Caco-2 (cell line): Measurements from ENCODE around the gene MYH6. TPM values are rescaled to one million over a fixed set of nuclear protein-coding genes. Genes with fewer than 3 reads are reported as not detected.
A peak's percentile ranks its signal among the peaks of the same experiment; 100 is the strongest.

Experiments
- BruUV-seq: library from RNA; stranded (reverse); fragments of 400-500 nt; replicated peaks from 2 replicates; lab custom pipeline; 2021; lab: Mats Ljungman, UMichigan
- CTCF ChIA-PET: fragments of 300-600 bp; sonication (Branson Sonifier 250); formaldehyde crosslinking; loops from one replicate; lab custom pipeline; 2022; ENCODE audit warnings: antibody characterized with exemption; lab: Charles Lee
- POLR2A ChIA-PET: fragments of 300-600 bp; sonication (Branson Sonifier 250); formaldehyde crosslinking; loops from one replicate; lab custom pipeline; 2022; ENCODE audit warnings: antibody characterized with exemption; lab: Charles Lee
- DNase-seq, 2 experiments: peaks; one replicate each; pipeline versions ENCODE4 v3.0.0 to v3.0.0-alpha.2; 2020 to 2022
- H3K27me3 ChIP-seq: replicated peaks from 2 replicates; pipeline ENCODE4 v1.6.0; 2011; ENCODE audit warnings: low read length; ENCODE audit not compliant: control insufficient read depth, insufficient read depth
- H3K36me3 ChIP-seq: 2 replicates; pipeline ENCODE4 v1.5.1; 2011; ENCODE audit warnings: low read length; ENCODE audit not compliant: control insufficient read depth, insufficient read depth
- H3K4me1 ChIP-seq: fragments of 250-450 bp; sonication (Bioruptor Pico); 2 replicates; pipeline ENCODE4 v1.5.1; 2020; ENCODE audit warnings: mild to moderate bottlenecking
- H3K4me3 ChIP-seq: 2 replicates; pipeline ENCODE4 v1.5.1; 2011; ENCODE audit warnings: low read depth, mild to moderate bottlenecking, control low read depth, low read length
- H3K9me3 ChIP-seq: fragments of 250-450 bp; sonication (Bioruptor Pico); 2 replicates; pipeline ENCODE4 v1.5.1; 2020; ENCODE audit warnings: mild to moderate bottlenecking, moderate library complexity
- H3K27ac Mint-ChIP-seq: one replicate; pipeline ENCODE4 v1.8.0; 2022; ENCODE audit warnings: mixed read lengths; ENCODE audit not compliant: unreplicated experiment
- H3K27me3 Mint-ChIP-seq: one replicate; pipeline ENCODE4 v1.8.0; 2022; ENCODE audit warnings: mixed read lengths; ENCODE audit not compliant: insufficient read depth, unreplicated experiment
- H3K36me3 Mint-ChIP-seq: one replicate; pipeline ENCODE4 v1.8.0; 2022; ENCODE audit warnings: mild to moderate bottlenecking, mixed read lengths; ENCODE audit not compliant: insufficient read depth, unreplicated experiment
- H3K4me1 Mint-ChIP-seq: one replicate; pipeline ENCODE4 v1.8.0; 2022; ENCODE audit warnings: low read depth, mixed read lengths; ENCODE audit not compliant: unreplicated experiment
- H3K4me3 Mint-ChIP-seq: one replicate; pipeline ENCODE4 v1.8.0; 2022; ENCODE audit warnings: mild to moderate bottlenecking, moderate library complexity, mixed read lengths; ENCODE audit not compliant: unreplicated experiment
- H3K9me3 Mint-ChIP-seq: one replicate; pipeline ENCODE4 v1.8.0; 2022; ENCODE audit warnings: mixed read lengths; ENCODE audit not compliant: unreplicated experiment
- intact Hi-C: fragments of 100-400 bp; cut with micrococcal nuclease; formaldehyde crosslinking; loops from one replicate; pipeline ENCODE4 v1.10.0; 2022; ENCODE audit not compliant: unreplicated experiment
- total RNA-seq: library from RNA; stranded (reverse); gene quantifications from 2 replicates; pipeline ENCODE4 v1.2.3, GENCODE V29; 2022
- TF ChIP-seq, protein P1 (sequence below), 2 experiments: fragments of 200-600 bp in 1 of 2; IDR thresholded peaks; 1 replicate in 1 of 2; 2 replicates in 1 of 2; pipeline versions ENCODE4 v1.5.1 to v1.8.0; 2011 to 2022; ENCODE audit warnings: antibody characterized with exemption in 1 of 2, control low read depth in 1 of 2, inconsistent platforms in 1 of 2, low read depth in 1 of 2, low read length in 1 of 2, mild to moderate bottlenecking in 1 of 2, moderate library complexity in 1 of 2; ENCODE audit not compliant: insufficient read depth in 1 of 2, severe bottlenecking in 1 of 2, unreplicated experiment in 1 of 2

The MYH6 gene
- total RNA-seq, 1 experiment from 2014 or later = not detected

DNA sequence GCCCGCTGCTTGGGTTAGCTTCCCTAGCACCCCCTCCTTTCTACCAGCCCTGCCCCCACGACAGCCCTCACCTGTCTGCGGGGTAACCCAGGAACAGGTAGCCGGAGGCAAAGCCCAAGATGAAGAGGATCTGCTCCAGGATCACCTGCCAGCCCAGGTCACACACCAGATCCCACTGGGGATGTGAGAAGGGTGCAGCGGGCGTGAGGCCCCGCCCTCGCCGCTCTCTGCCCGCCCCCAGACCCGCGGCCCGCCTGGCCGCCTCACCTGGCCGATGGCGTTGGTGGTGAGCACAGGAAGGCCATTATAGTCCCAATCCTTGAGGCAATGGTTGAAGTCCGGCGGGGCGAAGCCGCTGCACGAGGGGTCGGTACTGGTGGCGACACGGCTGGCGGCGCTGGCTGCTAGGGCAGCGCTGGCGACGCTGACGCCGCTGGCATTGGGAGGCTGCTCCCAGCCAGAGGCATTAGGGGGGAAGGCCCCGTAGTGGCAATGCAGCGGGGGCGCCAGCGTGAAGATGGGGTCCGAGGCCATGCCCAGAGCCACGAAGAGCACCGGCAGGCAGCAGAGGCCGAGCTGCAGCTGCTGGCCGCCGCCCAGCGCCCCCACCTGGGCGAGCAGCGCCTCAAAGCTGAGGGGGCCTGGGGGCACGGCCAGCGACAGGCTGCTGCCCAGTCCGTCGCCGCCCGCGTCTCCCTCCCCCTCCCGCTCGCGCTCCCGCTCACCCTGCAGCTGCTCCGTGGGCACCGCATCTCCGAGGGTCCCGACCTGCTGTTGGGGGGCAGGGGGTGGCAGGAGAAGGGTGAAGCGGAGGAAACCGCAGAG lies 56.2 kb downstream of the MYH6 start:
- TF ChIP-seq, protein P1, sequence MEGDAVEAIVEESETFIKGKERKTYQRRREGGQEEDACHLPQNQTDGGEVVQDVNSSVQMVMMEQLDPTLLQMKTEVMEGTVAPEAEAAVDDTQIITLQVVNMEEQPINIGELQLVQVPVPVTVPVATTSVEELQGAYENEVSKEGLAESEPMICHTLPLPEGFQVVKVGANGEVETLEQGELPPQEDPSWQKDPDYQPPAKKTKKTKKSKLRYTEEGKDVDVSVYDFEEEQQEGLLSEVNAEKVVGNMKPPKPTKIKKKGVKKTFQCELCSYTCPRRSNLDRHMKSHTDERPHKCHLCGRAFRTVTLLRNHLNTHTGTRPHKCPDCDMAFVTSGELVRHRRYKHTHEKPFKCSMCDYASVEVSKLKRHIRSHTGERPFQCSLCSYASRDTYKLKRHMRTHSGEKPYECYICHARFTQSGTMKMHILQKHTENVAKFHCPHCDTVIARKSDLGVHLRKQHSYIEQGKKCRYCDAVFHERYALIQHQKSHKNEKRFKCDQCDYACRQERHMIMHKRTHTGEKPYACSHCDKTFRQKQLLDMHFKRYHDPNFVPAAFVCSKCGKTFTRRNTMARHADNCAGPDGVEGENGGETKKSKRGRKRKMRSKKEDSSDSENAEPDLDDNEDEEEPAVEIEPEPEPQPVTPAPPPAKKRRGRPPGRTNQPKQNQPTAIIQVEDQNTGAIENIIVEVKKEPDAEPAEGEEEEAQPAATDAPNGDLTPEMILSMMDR (IDR thresholded peaks at IDR 0.05; ENCODE audit: insufficient read depth in 1 of 2, low read depth in 1 of 2, low read length in 1 of 2, severe bottlenecking in 1 of 2, unreplicated experiment in 1 of 2) = no peak
- H3K9me3 ChIP-seq = no peaks in the 10 kb centered on the region
- BruUV-seq = no TSS peak
- Mint-ChIP-seq H3K4me1 (peaks cover 6% of the 10 kb centered on the region), H3K36me3 (no peaks in the 10 kb centered on the region), H3K4me3 (peak overlapping the region; percentile 71), H3K9me3 (no peaks in the 10 kb centered on the region), H3K27ac (no peak overlapping the region), H3K27me3 (peaks cover 17% of the 10 kb centered on the region)
- intact Hi-C loops = loop anchor here (2.0 kb wide), 1 partner anchor 29 kb away; no protein-coding TSS in a partner anchor
- no peak for DNase-seq
- POLR2A ChIA-PET = interaction anchor here (0.6 to 1.1 kb wide), 3 partner anchors 30 to 114 kb away, joined by 3 to 8 read pairs (median 3); partner anchors contain the start of genes PABPN1 and RNF212B
- no peaks in the 10 kb centered on the region for H3K27me3 ChIP-seq
- no peaks in the 10 kb centered on the region for H3K36me3 ChIP-seq
- CTCF ChIA-PET = interaction anchor here (0.6 to 1.2 kb wide), 5 partner anchors 9 to 31 kb away, joined by 3 to 6 read pairs (median 3); partner anchors contain the start of gene PABPN1
- 0 out of 2 replicates have a peak, but pooled peaks cover 3% of the 10 kb centered on the region for H3K4me1 ChIP-seq
- peak overlapping the region; percentile 53 for H3K4me3 ChIP-seq

DNA sequence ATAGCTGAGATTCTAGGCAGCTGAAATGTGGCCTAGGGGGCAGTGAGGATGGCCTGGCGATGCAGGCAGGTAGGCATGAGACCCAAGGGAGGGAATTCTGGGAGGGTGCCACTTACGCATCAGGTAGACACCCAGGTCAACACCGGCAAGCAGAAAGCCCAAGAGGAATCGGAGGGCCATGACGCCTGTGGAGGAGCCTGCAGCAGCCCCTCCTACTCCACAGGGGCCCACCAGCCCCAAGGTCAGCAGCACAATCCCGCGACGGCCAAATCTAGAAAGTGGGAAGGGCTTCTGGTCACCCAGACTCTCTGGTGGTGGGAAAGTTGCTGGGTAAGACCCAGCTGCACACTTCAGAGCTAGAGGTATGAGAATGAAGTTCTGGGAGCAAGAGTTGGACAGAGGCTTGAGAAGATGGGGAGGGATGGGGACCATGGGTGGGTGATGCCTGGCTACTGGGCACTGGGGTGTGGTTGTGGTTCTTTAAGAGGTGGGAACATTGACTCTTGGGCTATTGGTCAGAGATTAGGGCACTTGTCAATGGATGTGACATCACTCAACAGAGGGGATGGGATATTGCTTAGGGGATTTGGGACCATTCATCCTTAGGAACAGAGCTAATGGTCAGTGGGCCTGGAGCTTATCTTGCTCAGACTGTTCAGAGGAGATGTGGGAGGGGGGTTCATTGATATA lies 58.8 kb downstream of the MYH6 start:
- Mint-ChIP-seq H3K4me3 (no peak overlapping the region), H3K9me3 (no peaks in the 10 kb centered on the region), H3K4me1 (peaks cover 13% of the 10 kb centered on the region), H3K27ac (no peak overlapping the region), H3K36me3 (no peaks in the 10 kb centered on the region), H3K27me3 (peaks cover 10% of the 10 kb centered on the region)
- H3K27me3 ChIP-seq = no peaks in the 10 kb centered on the region
- ChIA-PET POLR2A (no interaction called here), CTCF (no interaction called here)
- no peak for DNase-seq
- H3K36me3 ChIP-seq = no peaks in the 10 kb centered on the region
- intact Hi-C loops = no loop called here
- peaks cover 3% of the 10 kb centered on the region; the same call in 1 of the 2 replicates for H3K4me1 ChIP-seq
- TF ChIP-seq, protein P1 (IDR thresholded peaks at IDR 0.05; ENCODE audit: insufficient read depth in 1 of 2, low read depth in 1 of 2, low read length in 1 of 2, severe bottlenecking in 1 of 2, unreplicated experiment in 1 of 2) = no peak
- H3K4me3 ChIP-seq = no peak overlapping the region
- no TSS peak for BruUV-seq
- no peaks in the 10 kb centered on the region for H3K9me3 ChIP-seq

- peaks cover 11% of the 10 kb centered on the region for H3K4me1 Mint-ChIP-seq
- peaks cover 3% of the 10 kb centered on the region for H3K27me3 Mint-ChIP-seq
- CTCF ChIA-PET = no interaction called here
- no peak for DNase-seq
- Histone ChIP-seq H3K4me3 (no peak overlapping the region), H3K27me3 (no peaks in the 10 kb centered on the region), H3K4me1 (peaks cover 3% of the 10 kb centered on the region; the same call in 1 of the 2 replicates), H3K36me3 (no peaks in the 10 kb centered on the region), H3K9me3 (no peaks in the 10 kb centered on the region)
- intact Hi-C loops = no loop called here
- no peaks in the 10 kb centered on the region for H3K9me3 Mint-ChIP-seq
- no TSS peak for BruUV-seq
- no peak overlapping the region for H3K4me3 Mint-ChIP-seq
- no peak overlapping the region for H3K27ac Mint-ChIP-seq
- POLR2A ChIA-PET = no interaction called here
- TF ChIP-seq, protein P1 (IDR thresholded peaks at IDR 0.05; ENCODE audit: insufficient read depth in 1 of 2, low read depth in 1 of 2, low read length in 1 of 2, severe bottlenecking in 1 of 2, unreplicated experiment in 1 of 2) = no peak
- no peaks in the 10 kb centered on the region for H3K36me3 Mint-ChIP-seq
Observed at GRCh38 chr14:23348297-23348655, 59.8 kb downstream of the MYH6 start.
